ENCODE measurements around the gene ZFHX3. TPM values are rescaled to one million over a fixed set of nuclear protein-coding genes. Genes with fewer than 3 reads are reported as not detected.

The ZFHX3 gene
- total and polyA plus RNA-seq, 4 donors, result 2.6 to 32.7 (median 14.7) TPM

DNA sequence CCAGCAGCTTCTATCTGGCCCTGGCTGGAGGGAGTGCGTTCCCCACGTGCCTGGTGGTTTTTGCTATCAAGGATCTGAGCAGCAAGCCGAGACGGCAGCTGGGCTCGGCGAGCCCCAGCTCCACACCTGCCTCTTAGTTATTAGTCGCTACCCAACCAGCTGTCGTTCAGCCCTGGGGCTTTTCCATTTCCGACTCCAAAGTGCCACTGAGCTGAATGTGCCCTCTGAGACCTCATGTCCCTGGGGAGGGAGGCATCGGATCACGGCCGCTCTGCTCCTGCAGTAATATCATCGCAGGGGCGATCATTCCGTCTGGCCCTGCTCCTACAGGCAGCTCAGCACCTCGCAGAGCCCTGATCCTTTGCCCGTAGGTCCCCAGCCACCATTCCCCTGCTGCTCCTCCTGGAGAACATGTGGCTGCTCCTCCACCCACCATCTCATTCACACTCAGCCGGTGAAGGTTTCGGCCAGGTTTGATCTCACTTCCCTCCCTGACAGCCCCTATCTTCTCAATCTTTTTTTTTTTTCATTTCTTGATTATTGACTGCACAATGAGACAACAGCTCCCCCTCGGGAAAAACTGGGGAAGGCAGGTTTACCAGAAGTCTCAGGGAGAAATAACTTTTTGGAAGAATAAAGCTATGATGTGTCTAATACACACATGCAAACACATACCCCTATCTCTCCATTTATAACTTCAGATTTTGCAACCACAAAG, 86.7 kb downstream of the ZFHX3 start:
- H3K36me3 ChIP-seq (ENCODE audit: control insufficient read depth in 4 of 4, insufficient read depth in 4 of 4, low read length in 4 of 4), result peaks cover 0 to 20% (median 12%) of the 10 kb centered on the region in 4 donors
- H3K27me3 ChIP-seq (ENCODE audit: control insufficient read depth in 3 of 3, insufficient read depth in 3 of 3, low read length in 2 of 3), result no peaks in the 10 kb centered on the region
- TF ChIP-seq, protein P1, sequence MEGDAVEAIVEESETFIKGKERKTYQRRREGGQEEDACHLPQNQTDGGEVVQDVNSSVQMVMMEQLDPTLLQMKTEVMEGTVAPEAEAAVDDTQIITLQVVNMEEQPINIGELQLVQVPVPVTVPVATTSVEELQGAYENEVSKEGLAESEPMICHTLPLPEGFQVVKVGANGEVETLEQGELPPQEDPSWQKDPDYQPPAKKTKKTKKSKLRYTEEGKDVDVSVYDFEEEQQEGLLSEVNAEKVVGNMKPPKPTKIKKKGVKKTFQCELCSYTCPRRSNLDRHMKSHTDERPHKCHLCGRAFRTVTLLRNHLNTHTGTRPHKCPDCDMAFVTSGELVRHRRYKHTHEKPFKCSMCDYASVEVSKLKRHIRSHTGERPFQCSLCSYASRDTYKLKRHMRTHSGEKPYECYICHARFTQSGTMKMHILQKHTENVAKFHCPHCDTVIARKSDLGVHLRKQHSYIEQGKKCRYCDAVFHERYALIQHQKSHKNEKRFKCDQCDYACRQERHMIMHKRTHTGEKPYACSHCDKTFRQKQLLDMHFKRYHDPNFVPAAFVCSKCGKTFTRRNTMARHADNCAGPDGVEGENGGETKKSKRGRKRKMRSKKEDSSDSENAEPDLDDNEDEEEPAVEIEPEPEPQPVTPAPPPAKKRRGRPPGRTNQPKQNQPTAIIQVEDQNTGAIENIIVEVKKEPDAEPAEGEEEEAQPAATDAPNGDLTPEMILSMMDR (IDR thresholded peaks at IDR 0.05; ENCODE audit: control extremely low read depth, extremely low read depth), result no peak
- H3K4me3 ChIP-seq, result no peak overlapping the region
- H3K9me3 ChIP-seq (ENCODE audit: control insufficient read depth in 4 of 4, insufficient read depth in 3 of 4, low read length in 3 of 4), result no peaks in the 10 kb centered on the region
- peaks cover 0 to 3% (median 0%) of the 10 kb centered on the region in 5 donors for H3K4me1 ChIP-seq (ENCODE audit: control insufficient read depth in 5 of 5, insufficient read depth in 5 of 5, low read length in 5 of 5)
- DNase-seq (no peak), ATAC-seq (ENCODE audit: insufficient read depth, low FRiP score) (no peak)
- WGBS, 2 donors, result 87 to 90% methylated on average over 20 of the region's 20 CpGs
- H3K9ac ChIP-seq (ENCODE audit: insufficient read depth in 1 of 2, low read length in 2 of 2), result no peak overlapping the region
- no peak overlapping the region for H3K27ac ChIP-seq (ENCODE audit: low read depth in 1 of 2, low read length in 1 of 2)

DNA sequence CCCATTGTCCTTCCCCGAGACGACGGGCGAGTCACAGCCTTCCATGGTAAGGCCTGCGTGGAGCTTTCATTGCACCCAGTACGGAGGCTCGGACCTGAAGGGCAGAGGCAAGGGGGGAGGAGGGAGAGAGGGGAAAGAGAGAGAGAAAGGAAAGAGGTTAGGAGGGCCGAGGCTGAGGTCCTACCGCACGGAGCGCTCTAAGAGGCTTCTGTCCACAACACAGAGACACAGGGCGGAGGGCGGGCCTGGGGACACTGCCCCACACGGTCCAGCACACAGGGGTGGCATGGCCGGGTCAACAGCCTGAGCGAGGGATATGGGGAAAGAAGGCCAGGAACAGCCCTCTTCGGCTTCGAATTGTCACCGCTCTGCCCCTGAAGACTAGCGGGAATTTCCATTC, 87.8 kb downstream of the ZFHX3 start:
- Histone ChIP-seq H3K9ac (ENCODE audit: insufficient read depth in 1 of 2, low read length in 2 of 2) (no peak overlapping the region), H3K4me1 (ENCODE audit: control insufficient read depth in 5 of 5, insufficient read depth in 5 of 5, low read length in 5 of 5) (peaks cover 0 to 3% (median 0%) of the 10 kb centered on the region in 5 donors), H3K36me3 (ENCODE audit: control insufficient read depth in 4 of 4, insufficient read depth in 4 of 4, low read length in 4 of 4) (peaks cover 0 to 20% (median 13%) of the 10 kb centered on the region in 4 donors), H3K27me3 (ENCODE audit: control insufficient read depth in 3 of 3, insufficient read depth in 3 of 3, low read length in 2 of 3) (no peaks in the 10 kb centered on the region), H3K4me3 (no peak overlapping the region), H3K9me3 (ENCODE audit: control insufficient read depth in 4 of 4, insufficient read depth in 3 of 4, low read length in 3 of 4) (no peaks in the 10 kb centered on the region), H3K27ac (ENCODE audit: low read depth in 1 of 2, low read length in 1 of 2) (no peak overlapping the region)
- DNase-seq, result no peak
- TF ChIP-seq, protein P1 (IDR thresholded peaks at IDR 0.05; ENCODE audit: control extremely low read depth, extremely low read depth), result no peak
- 96 to 97% methylated on average over 20 of the region's 20 CpGs for WGBS, 2 donors
- peak; percentile 8 for ATAC-seq (ENCODE audit: insufficient read depth, low FRiP score)

GRCh38 chr16:72959301-72959996, 88.5 kb downstream of the ZFHX3 start:
- Histone ChIP-seq H3K36me3 (ENCODE audit: control insufficient read depth in 4 of 4, insufficient read depth in 4 of 4, low read length in 4 of 4) (peaks cover 0 to 20% (median 13%) of the 10 kb centered on the region in 4 donors), H3K4me1 (ENCODE audit: control insufficient read depth in 5 of 5, insufficient read depth in 5 of 5, low read length in 5 of 5) (peaks cover 0 to 3% (median 0%) of the 10 kb centered on the region in 5 donors), H3K9ac (ENCODE audit: insufficient read depth in 1 of 2, low read length in 2 of 2) (no peak overlapping the region), H3K9me3 (ENCODE audit: control insufficient read depth in 4 of 4, insufficient read depth in 3 of 4, low read length in 3 of 4) (no peaks in the 10 kb centered on the region), H3K27me3 (ENCODE audit: control insufficient read depth in 3 of 3, insufficient read depth in 3 of 3, low read length in 2 of 3) (no peaks in the 10 kb centered on the region), H3K4me3 (no peak overlapping the region), H3K27ac (ENCODE audit: low read depth in 1 of 2, low read length in 1 of 2) (no peak overlapping the region)
- 98% methylated on average over 46 of the region's 46 CpGs for WGBS, 2 donors
- TF ChIP-seq, protein P1 (IDR thresholded peaks at IDR 0.05; ENCODE audit: control extremely low read depth, extremely low read depth), result no peak
- DNase-seq (no peak), ATAC-seq (ENCODE audit: insufficient read depth, low FRiP score) (no peak)
